ENCODE data around the gene CC2D2A.

DNA sequence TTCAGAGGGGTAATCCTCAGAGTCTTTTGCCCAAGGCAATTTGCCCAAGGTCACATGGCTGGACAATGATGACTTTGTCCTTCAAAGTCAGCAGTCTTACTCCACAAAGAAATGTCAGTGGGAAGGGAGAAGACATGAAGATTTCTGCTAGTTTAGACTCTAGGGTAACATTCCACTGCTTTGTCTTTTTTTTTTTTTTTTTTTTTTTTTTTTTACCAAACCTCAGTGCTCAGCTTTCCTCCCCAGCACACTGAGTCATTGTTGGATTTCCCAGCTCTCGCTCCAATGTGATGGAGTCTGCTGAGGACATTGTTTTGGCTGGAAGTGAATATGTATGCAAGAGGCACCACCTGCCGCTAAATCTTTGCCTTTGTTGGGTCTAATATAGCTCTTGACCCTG lies 49.0 kb upstream of the CC2D2A start:
- TF ChIP-seq GATA3 (IDR thresholded peaks at IDR 0.05; ENCODE audit: low read depth, low read length) (no peak), GATA2 (IDR thresholded peaks at IDR 0.05; ENCODE audit: low read depth, low read length) (no peak)
